ENCODE measurements around the gene RABL2B.
"Not testable (repeated sequence)": the region's sequence is repeated elsewhere in the genome, so short reads cannot be mapped to it uniquely, and the experiment has no call there.

GRCh38 chr22:50755251-50755650 lies 28.2 kb downstream of the RABL2B start:
- not testable (repeated sequence) for TF ChIP-seq ZFP3 (CRISPR knock-in tag; IDR thresholded peaks at IDR 0.05); CREB5 (CRISPR knock-in tag; IDR thresholded peaks at IDR 0.05; ENCODE audit: low read depth); TOX (CRISPR knock-in tag; IDR thresholded peaks at IDR 0.05; ENCODE audit: borderline replicate concordance); PATZ1 (CRISPR knock-in tag; IDR thresholded peaks at IDR 0.05; ENCODE audit: borderline replicate concordance)

Measured in SK-N-SH treated with all-trans-retinoic acid at 6 μM for 48 hours (cell line).